K562 treated with DMSO at 1 percent for 24 hours (cell line): ENCODE data around the gene GALNT15. TPM values are rescaled to one million over a fixed set of nuclear protein-coding genes. Genes with fewer than 3 reads are reported as not detected.

ENCODE experiments used
- total RNA-seq: library from RNA; unstranded; fragments of 300-600 nt; gene quantifications from 2 replicates; pipeline ENCODE4 v1.2.3, GENCODE V29; 2022; ENCODE audit warnings: low read depth; ENCODE audit not compliant: insufficient read depth

Gene GALNT15
- not detected in 2 replicates for total RNA-seq

GRCh38 chr3:16174389-16174788 lies at the start of gene GALNT15:
TSS of gene GALNT15 (plus strand) at chr3:16174680. CDS start at chr3:16175152, 472 bp downstream.

DNA sequence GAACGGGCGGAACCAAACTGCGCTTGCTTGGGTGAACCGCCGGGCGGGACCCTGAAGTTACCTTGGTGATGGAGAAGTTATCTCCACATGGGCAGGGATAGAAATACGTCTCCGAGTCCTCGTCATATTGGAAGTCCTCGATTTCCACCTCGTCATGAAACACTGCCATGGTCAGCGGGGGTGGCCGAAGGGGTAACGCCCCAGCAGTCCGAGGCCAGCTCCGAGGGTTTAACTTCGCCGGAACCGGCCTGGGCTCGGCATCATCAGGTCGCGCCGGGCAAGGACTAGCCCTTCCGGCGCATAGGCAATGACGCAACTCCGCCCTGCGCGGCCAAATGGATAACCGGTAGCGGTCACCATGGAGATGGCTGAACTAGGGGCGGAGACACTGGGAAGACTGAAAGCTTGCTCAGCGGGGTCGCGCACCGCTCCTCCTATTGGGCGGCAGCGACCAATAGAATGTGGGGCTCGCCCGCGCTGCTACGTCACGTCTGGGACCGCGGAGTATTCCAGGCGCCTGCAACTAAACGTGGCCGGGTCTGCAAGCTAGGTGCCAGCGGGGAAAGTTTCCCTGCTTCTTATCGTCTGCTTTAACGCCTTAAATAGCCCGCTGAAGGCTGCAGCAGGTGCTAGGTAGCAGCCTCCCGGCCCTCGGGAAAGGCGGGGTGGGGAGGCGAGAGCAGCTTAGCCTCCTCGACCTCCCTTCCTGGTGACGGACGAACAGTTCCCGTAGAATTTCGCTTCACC lies 90.4 kb downstream of the GALNT15 start, which contains the start of the genes DPH3 and OXNAD1:
Gene DPH3, minus strand, starts transcription at position 236 of the 747 bp plus-strand sequence. Its CDS starts 67 bp downstream, at position 169.
Gene OXNAD1, plus strand, starts transcription at position 505 of the 747 bp plus-strand sequence. CDS start 5,741 bp downstream, outside the sequence.

Other genes starting within 250 kb of the GALNT15 start
- 16.8 and 17.0 TPM in 2 replicates for gene DPH3, start 90.3 kb downstream of the GALNT15 start, total RNA-seq
- 16.1 and 18.3 TPM in 2 replicates for gene OXNAD1, start 90.5 kb downstream of the GALNT15 start, total RNA-seq